Neural progenitor cell (in vitro differentiated cells): ENCODE measurements around the gene RBM45. TPM values are rescaled to one million over a fixed set of nuclear protein-coding genes. Genes with fewer than 3 reads are reported as not detected.

Source experiments
- DNase-seq: peaks from one replicate; pipeline ENCODE4 v3.0.0-alpha.2; 2016; ENCODE audit warnings: low spot score
- H2AFZ ChIP-seq: fragments of 200-600 bp; sonication (generic); replicated peaks from 2 replicates; pipeline ENCODE4 v1.6.1; 2016; ENCODE audit warnings: antibody characterized with exemption
- H3F3A ChIP-seq: fragments of 200-600 bp; sonication (generic); 2 replicates; pipeline ENCODE4 v1.6.1; 2016; ENCODE audit warnings: antibody characterized with exemption, low read depth
- H3K27ac ChIP-seq: fragments of 200-600 bp; sonication (generic); 2 replicates; pipeline ENCODE4 v1.5.1; 2016; ENCODE audit warnings: mild to moderate bottlenecking
- H3K27me3 ChIP-seq: fragments of 200-600 bp; sonication (generic); 2 replicates; pipeline ENCODE4 v1.6.1; 2016; ENCODE audit warnings: mild to moderate bottlenecking, moderate library complexity
- H3K36me3 ChIP-seq: fragments of 200-600 bp; sonication (generic); 2 replicates; pipeline ENCODE4 v1.5.1; 2016
- H3K4me1 ChIP-seq: fragments of 200-600 bp; sonication (generic); 2 replicates; pipeline ENCODE4 v1.6.1; 2016; ENCODE audit warnings: mixed run types
- H3K4me2 ChIP-seq: fragments of 200-600 bp; sonication (generic); 2 replicates; pipeline ENCODE4 v1.6.1; 2016
- H3K4me3 ChIP-seq: fragments of 200-600 bp; sonication (generic); 2 replicates; pipeline ENCODE4 v1.5.1; 2016
- H3K79me2 ChIP-seq: fragments of 200-600 bp; sonication (generic); 2 replicates; pipeline ENCODE4 v1.6.1; 2016; ENCODE audit warnings: low read depth
- H3K9ac ChIP-seq: fragments of 200-600 bp; sonication (generic); 2 replicates; pipeline ENCODE4 v1.6.1; 2016
- H3K9me3 ChIP-seq: fragments of 200-600 bp; sonication (generic); 2 replicates; pipeline ENCODE4 v1.5.1; 2016; ENCODE audit warnings: low read depth
- H4K20me1 ChIP-seq: fragments of 200-600 bp; sonication (generic); 2 replicates; pipeline ENCODE4 v1.6.1; 2016; ENCODE audit warnings: low read depth
- H3K27ac Mint-ChIP-seq: 3 replicates; pipeline ENCODE4 v1.8.0; 2021; ENCODE audit warnings: mixed read lengths
- H3K27me3 Mint-ChIP-seq: 2 replicates; pipeline ENCODE4 v1.8.0; 2022; ENCODE audit warnings: low read depth, mild to moderate bottlenecking, inconsistent platforms, moderate library complexity, mixed read lengths; ENCODE audit not compliant: insufficient read depth
- H3K36me3 Mint-ChIP-seq: 3 replicates; pipeline ENCODE4 v1.8.0; 2021; ENCODE audit warnings: mixed read lengths
- H3K4me1 Mint-ChIP-seq: 3 replicates; pipeline ENCODE4 v1.8.0; 2021; ENCODE audit warnings: mixed read lengths
- H3K4me3 Mint-ChIP-seq: 3 replicates; pipeline ENCODE4 v1.8.0; 2021; ENCODE audit warnings: mild to moderate bottlenecking, moderate library complexity, mixed read lengths
- H3K9me3 Mint-ChIP-seq: 3 replicates; pipeline ENCODE4 v1.8.0; 2020; ENCODE audit warnings: mixed read lengths
- EZH2 ChIP-seq: fragments of 200-600 bp; sonication (generic); IDR thresholded peaks from 2 replicates; pipeline ENCODE4 v1.6.1; 2017; ENCODE audit warnings: antibody characterized with exemption, mild to moderate bottlenecking, moderate library complexity
- EZH2phosphoT487 ChIP-seq: fragments of 200-600 bp; sonication (generic); IDR thresholded peaks from 2 replicates; pipeline ENCODE4 v1.6.1; 2017; ENCODE audit warnings: antibody characterized with exemption
- total RNA-seq: library from RNA; depleted of rRNA; stranded (reverse); fragments of >200 nt; gene quantifications from 2 replicates; pipeline ENCODE4 v1.2.3, GENCODE V29; 2015; ENCODE audit warnings: low replicate concordance
- TF ChIP-seq, protein P1 (sequence below): fragments of 200-600 bp; sonication (generic); IDR thresholded peaks from 2 replicates; pipeline ENCODE4 v1.5.1; 2017; ENCODE audit warnings: antibody characterized with exemption, mild to moderate bottlenecking

The RBM45 gene
- total RNA-seq, 1 donor from 2014 or later: 23.0 TPM

- no peak overlapping the region for H3K27ac Mint-ChIP-seq
- DNase-seq: no peak
Observed at GRCh38 chr2:178105566-178105965, 6.7 kb upstream of the RBM45 start.

GRCh38 chr2:178106053-178106452 is 6.2 kb upstream of the RBM45 start:
- peaks cover 4% of the 10 kb centered on the region for H3K4me1 Mint-ChIP-seq
- H3K4me2 ChIP-seq: no peak overlapping the region
- H3K9me3 ChIP-seq: no peaks in the 10 kb centered on the region
- H3K9me3 Mint-ChIP-seq: no peaks in the 10 kb centered on the region
- no peaks in the 10 kb centered on the region for H3K4me1 ChIP-seq
- no peak overlapping the region for H2AFZ ChIP-seq
- H3K27ac Mint-ChIP-seq: no peak overlapping the region
- H3K79me2 ChIP-seq: no peaks in the 10 kb centered on the region
- no peaks in the 10 kb centered on the region for H3K36me3 Mint-ChIP-seq
- H3K27me3 Mint-ChIP-seq: no peaks in the 10 kb centered on the region
- no peaks in the 10 kb centered on the region for H3K27me3 ChIP-seq
- no peak overlapping the region for H3K4me3 ChIP-seq
- H3F3A ChIP-seq: no peaks in the 10 kb centered on the region
- H4K20me1 ChIP-seq: no peaks in the 10 kb centered on the region
- DNase-seq: no peak
- no peak overlapping the region for H3K27ac ChIP-seq
- no peak overlapping the region for H3K4me3 Mint-ChIP-seq
- H3K36me3 ChIP-seq: no peaks in the 10 kb centered on the region
- H3K9ac ChIP-seq: no peak overlapping the region
- TF ChIP-seq EZH2phosphoT487 (no peak), EZH2 (no peak)
- TF ChIP-seq, protein P1, sequence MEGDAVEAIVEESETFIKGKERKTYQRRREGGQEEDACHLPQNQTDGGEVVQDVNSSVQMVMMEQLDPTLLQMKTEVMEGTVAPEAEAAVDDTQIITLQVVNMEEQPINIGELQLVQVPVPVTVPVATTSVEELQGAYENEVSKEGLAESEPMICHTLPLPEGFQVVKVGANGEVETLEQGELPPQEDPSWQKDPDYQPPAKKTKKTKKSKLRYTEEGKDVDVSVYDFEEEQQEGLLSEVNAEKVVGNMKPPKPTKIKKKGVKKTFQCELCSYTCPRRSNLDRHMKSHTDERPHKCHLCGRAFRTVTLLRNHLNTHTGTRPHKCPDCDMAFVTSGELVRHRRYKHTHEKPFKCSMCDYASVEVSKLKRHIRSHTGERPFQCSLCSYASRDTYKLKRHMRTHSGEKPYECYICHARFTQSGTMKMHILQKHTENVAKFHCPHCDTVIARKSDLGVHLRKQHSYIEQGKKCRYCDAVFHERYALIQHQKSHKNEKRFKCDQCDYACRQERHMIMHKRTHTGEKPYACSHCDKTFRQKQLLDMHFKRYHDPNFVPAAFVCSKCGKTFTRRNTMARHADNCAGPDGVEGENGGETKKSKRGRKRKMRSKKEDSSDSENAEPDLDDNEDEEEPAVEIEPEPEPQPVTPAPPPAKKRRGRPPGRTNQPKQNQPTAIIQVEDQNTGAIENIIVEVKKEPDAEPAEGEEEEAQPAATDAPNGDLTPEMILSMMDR: no peak

More at GRCh38 chr2:178105566-178105965, 6.7 kb upstream of the RBM45 start:
- Histone ChIP-seq H4K20me1 (no peaks in the 10 kb centered on the region), H3K4me3 (no peak overlapping the region), H3K27ac (no peak overlapping the region), H3K9me3 (no peaks in the 10 kb centered on the region), H3K36me3 (no peaks in the 10 kb centered on the region), H3K4me2 (no peak overlapping the region), H3K27me3 (no peaks in the 10 kb centered on the region), H3K4me1 (no peaks in the 10 kb centered on the region), H3K9ac (no peak overlapping the region), H2AFZ (no peak overlapping the region), H3F3A (no peaks in the 10 kb centered on the region), H3K79me2 (no peaks in the 10 kb centered on the region)
- H3K27me3 Mint-ChIP-seq: no peaks in the 10 kb centered on the region
- no peak for TF ChIP-seq EZH2
- H3K9me3 Mint-ChIP-seq: no peaks in the 10 kb centered on the region
- no peaks in the 10 kb centered on the region for H3K36me3 Mint-ChIP-seq
- peaks cover 4% of the 10 kb centered on the region for H3K4me1 Mint-ChIP-seq
- H3K4me3 Mint-ChIP-seq: no peak overlapping the region

DNA sequence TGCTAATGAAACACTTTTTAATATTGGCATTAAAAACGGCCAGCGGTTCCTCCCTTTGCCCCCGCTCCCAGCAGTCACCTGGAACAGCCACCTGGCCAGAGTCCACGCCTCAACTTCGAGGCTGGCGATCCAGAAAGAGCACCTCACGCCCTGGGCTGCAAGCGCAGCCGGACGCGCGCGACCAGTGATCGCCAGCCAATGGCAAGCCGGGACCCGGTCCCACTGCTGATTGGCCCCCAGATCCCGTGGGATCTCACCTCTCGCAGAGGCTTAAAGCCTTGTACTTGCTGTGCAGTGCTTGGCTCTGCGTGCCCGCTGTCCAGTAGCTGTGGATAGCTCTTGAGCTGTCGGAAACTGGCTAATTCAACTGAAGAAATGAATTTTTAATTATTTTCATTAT is 4.1 kb upstream of the RBM45 start:
- Histone ChIP-seq H3K79me2 (no peaks in the 10 kb centered on the region), H3K4me2 (no peak overlapping the region), H3K27ac (no peak overlapping the region), H3K9me3 (no peaks in the 10 kb centered on the region), H3K27me3 (no peaks in the 10 kb centered on the region), H3F3A (peaks cover 5% of the 10 kb centered on the region), H4K20me1 (no peaks in the 10 kb centered on the region), H2AFZ (no peak overlapping the region), H3K4me1 (peaks cover under 1% of the 10 kb centered on the region), H3K36me3 (no peaks in the 10 kb centered on the region), H3K9ac (no peak overlapping the region), H3K4me3 (no peak overlapping the region)
- DNase-seq: no peak
- Mint-ChIP-seq H3K9me3 (no peaks in the 10 kb centered on the region), H3K27ac (no peak overlapping the region), H3K36me3 (no peaks in the 10 kb centered on the region), H3K4me1 (peaks cover 4% of the 10 kb centered on the region), H3K4me3 (no peak overlapping the region), H3K27me3 (peaks cover 6% of the 10 kb centered on the region)
- TF ChIP-seq EZH2phosphoT487 (no peak), EZH2 (no peak)
- TF ChIP-seq, protein P1: no peak

DNA sequence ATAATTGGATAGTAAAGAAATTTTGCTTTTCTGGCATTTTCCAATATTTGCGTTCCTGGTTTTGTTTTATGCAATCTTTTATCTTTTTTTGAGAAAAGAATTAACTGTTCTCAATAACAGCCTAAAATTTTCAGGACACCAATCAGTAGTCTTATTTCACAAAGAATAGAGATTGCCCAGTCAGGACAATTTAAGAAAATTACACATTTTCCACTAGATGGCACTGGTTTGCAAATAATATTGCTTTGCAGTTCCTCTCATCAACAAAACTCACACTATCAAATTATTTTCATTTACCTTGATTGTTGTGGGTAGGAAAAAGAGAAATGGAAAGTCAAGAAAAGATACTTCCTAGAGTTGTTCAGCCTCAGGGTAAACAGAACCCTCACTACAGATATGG is 2.4 kb upstream of the RBM45 start:
- H3K9me3 ChIP-seq: no peaks in the 10 kb centered on the region
- H3K27me3 Mint-ChIP-seq: peaks cover 6% of the 10 kb centered on the region
- no peak overlapping the region for H2AFZ ChIP-seq
- no peak overlapping the region for H3K9ac ChIP-seq
- H3K4me1 ChIP-seq: peaks cover 5% of the 10 kb centered on the region
- H3K4me3 Mint-ChIP-seq: no peak overlapping the region
- H4K20me1 ChIP-seq: no peaks in the 10 kb centered on the region
- no peaks in the 10 kb centered on the region for H3K27me3 ChIP-seq
- no peak overlapping the region for H3K27ac Mint-ChIP-seq
- H3K9me3 Mint-ChIP-seq: no peaks in the 10 kb centered on the region
- H3K27ac ChIP-seq: no peak overlapping the region
- H3K79me2 ChIP-seq: peaks cover 5% of the 10 kb centered on the region
- no peaks in the 10 kb centered on the region for H3K36me3 Mint-ChIP-seq
- peaks cover 5% of the 10 kb centered on the region for H3F3A ChIP-seq
- no peak overlapping the region for H3K4me2 ChIP-seq
- H3K36me3 ChIP-seq: no peaks in the 10 kb centered on the region
- no peak overlapping the region for H3K4me3 ChIP-seq
- TF ChIP-seq EZH2: no peak
- TF ChIP-seq, protein P1: peak; percentile 70
- peak; percentile 51 for DNase-seq
- peaks cover 11% of the 10 kb centered on the region for H3K4me1 Mint-ChIP-seq
